ENCODE measurements around the gene STUB1. TPM values are rescaled to one million over a fixed set of nuclear protein-coding genes. Genes with fewer than 3 reads are reported as not detected.

The STUB1 gene
- total RNA-seq, 1 experiment from 2014 or later = 111 TPM

DNA sequence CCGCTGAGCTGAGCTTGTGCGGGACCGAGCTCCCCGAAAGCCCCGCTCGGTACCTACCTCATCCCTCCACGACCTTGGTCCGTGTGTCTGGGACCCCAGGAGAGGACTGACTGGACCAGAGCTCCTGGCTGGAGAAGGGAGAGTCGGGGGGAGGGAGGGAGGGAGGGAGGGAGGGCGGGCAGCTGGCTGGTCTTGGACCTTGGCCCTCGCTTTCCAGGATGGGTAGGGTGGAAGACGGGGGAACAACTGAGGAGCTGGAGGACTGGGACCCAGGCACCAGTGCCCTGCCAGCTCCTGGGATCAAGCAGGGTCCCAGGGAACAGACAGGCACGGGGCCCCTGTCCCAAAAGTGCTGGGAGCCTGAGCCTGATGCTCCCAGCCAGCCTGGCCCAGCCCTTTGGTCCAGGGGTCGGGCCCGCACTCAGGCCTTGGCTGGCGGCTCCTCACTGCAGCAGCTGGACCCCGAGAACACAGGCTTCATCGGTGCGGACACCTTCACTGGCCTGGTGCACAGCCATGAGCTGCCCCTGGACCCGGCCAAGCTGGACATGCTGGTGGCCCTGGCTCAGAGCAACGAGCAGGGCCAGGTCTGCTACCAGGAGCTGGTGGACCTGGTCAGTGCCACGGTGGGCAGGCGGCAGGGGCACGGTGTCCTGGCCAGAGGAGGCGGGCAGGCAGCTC lies 4.2 kb upstream of the STUB1 start:
- H2AFZ ChIP-seq (ENCODE audit: low read depth, low read length, poor library complexity, severe bottlenecking) = no peak overlapping the region
- no TSS peak for BruUV-seq (replicated peaks)
- H3K9me2 ChIP-seq (ENCODE audit: insufficient read depth) = no peaks in the 10 kb centered on the region
- ChIA-PET POLR2A (no interaction called here), CTCF (no interaction called here), RAD21 (ENCODE audit: low non-redundant PET in 1 of 2, low total read pairs in 2 of 2, uncharacterized antibody in 2 of 2, unreplicated experiment in 2 of 2) (no interaction called here)
- no peak overlapping the region for H3K27ac ChIP-seq (ENCODE audit: low read depth, low read length)
- H3K4me1 ChIP-seq (ENCODE audit: control insufficient read depth in 1 of 2, insufficient read depth in 2 of 2, low read length in 2 of 2) = peaks cover 0 to 12% of the 10 kb centered on the region in 2 experiments; a peak in 2 of 4 replicates
- no peak for DNase-seq (ENCODE audit: low read depth, low spot score)
- peaks cover 0 to 5% of the 10 kb centered on the region in 2 experiments; a peak in 2 of 4 replicates for H3K36me3 ChIP-seq (ENCODE audit: control insufficient read depth in 1 of 2, insufficient read depth in 2 of 2, low read length in 2 of 2)
- no peaks in the 10 kb centered on the region for H3K9me3 ChIP-seq (ENCODE audit: control insufficient read depth in 1 of 2, insufficient read depth in 1 of 2, low read depth in 1 of 2, low read length in 2 of 2)
- H3K4me2 ChIP-seq (ENCODE audit: low read length) = no peak overlapping the region
- peaks cover 5% of the 10 kb centered on the region for H3K79me2 ChIP-seq (ENCODE audit: insufficient read depth, low read length)
- intact Hi-C loops (cut with micrococcal nuclease) = no loop called here
- TF ChIP-seq EGR1 (IDR thresholded peaks at IDR 0.05; ENCODE audit: low read depth) (no peak), SP1 (IDR thresholded peaks at IDR 0.05; ENCODE audit: low read depth) (no peak)
- no peaks in the 10 kb centered on the region for H4K20me1 ChIP-seq (ENCODE audit: insufficient read depth)
- no peaks in the 10 kb centered on the region for H3K27me3 ChIP-seq (ENCODE audit: insufficient read depth, low read length)
- no peak overlapping the region for H3K4me3 ChIP-seq (replicated peaks in 1 of 2; ENCODE audit: low read depth in 1 of 2, low read length in 2 of 2)
- ATAC-seq = no peak
- no peak overlapping the region for H3K9ac ChIP-seq (ENCODE audit: low read length)

DNA sequence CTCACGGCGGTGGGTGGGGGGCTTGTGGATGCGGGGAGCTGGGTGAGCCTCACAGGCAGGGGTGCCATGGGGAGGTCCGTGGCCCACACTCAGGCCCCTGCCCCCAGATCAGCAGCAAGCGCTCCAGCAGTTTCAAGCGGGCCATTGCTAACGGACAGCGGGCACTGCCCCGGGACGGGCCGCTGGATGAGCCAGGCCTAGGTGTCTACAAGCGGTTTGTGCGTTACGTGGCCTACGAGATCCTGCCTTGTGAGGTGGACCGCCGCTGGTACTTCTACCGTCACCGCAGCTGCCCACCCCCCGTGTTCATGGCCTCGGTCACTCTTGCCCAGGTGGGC lies 3.7 kb upstream of the STUB1 start:
- TF ChIP-seq RAD21 (IDR thresholded peaks at IDR 0.05; ENCODE audit: low read depth) (no peak), TCF7L2 (IDR thresholded peaks at IDR 0.05; ENCODE audit: borderline replicate concordance, extremely low read depth, insufficient read depth, insufficient read length) (no peak)
- TF ChIP-seq, protein P1, sequence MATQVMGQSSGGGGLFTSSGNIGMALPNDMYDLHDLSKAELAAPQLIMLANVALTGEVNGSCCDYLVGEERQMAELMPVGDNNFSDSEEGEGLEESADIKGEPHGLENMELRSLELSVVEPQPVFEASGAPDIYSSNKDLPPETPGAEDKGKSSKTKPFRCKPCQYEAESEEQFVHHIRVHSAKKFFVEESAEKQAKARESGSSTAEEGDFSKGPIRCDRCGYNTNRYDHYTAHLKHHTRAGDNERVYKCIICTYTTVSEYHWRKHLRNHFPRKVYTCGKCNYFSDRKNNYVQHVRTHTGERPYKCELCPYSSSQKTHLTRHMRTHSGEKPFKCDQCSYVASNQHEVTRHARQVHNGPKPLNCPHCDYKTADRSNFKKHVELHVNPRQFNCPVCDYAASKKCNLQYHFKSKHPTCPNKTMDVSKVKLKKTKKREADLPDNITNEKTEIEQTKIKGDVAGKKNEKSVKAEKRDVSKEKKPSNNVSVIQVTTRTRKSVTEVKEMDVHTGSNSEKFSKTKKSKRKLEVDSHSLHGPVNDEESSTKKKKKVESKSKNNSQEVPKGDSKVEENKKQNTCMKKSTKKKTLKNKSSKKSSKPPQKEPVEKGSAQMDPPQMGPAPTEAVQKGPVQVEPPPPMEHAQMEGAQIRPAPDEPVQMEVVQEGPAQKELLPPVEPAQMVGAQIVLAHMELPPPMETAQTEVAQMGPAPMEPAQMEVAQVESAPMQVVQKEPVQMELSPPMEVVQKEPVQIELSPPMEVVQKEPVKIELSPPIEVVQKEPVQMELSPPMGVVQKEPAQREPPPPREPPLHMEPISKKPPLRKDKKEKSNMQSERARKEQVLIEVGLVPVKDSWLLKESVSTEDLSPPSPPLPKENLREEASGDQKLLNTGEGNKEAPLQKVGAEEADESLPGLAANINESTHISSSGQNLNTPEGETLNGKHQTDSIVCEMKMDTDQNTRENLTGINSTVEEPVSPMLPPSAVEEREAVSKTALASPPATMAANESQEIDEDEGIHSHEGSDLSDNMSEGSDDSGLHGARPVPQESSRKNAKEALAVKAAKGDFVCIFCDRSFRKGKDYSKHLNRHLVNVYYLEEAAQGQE (IDR thresholded peaks at IDR 0.05; ENCODE audit: low read depth) = no peak
- Histone ChIP-seq H2AFZ (ENCODE audit: low read depth, low read length, poor library complexity, severe bottlenecking) (no peak overlapping the region), H3K27me3 (ENCODE audit: insufficient read depth, low read length) (no peaks in the 10 kb centered on the region), H4K20me1 (ENCODE audit: insufficient read depth) (no peaks in the 10 kb centered on the region), H3K4me3 (replicated peaks in 1 of 2; ENCODE audit: low read depth in 1 of 2, low read length in 2 of 2) (no peak overlapping the region), H3K9ac (ENCODE audit: low read length) (no peak overlapping the region), H3K79me2 (ENCODE audit: insufficient read depth, low read length) (peaks cover 11% of the 10 kb centered on the region), H3K4me1 (ENCODE audit: control insufficient read depth in 1 of 2, insufficient read depth in 2 of 2, low read length in 2 of 2) (peaks cover 0 to 17% of the 10 kb centered on the region in 2 experiments; a peak in 3 of 4 replicates), H3K9me2 (ENCODE audit: insufficient read depth) (no peaks in the 10 kb centered on the region), H3K27ac (ENCODE audit: low read depth, low read length) (no peak overlapping the region), H3K9me3 (ENCODE audit: control insufficient read depth in 1 of 2, insufficient read depth in 1 of 2, low read depth in 1 of 2, low read length in 2 of 2) (no peaks in the 10 kb centered on the region), H3K36me3 (ENCODE audit: control insufficient read depth in 1 of 2, insufficient read depth in 2 of 2, low read length in 2 of 2) (peaks cover 0 to 10% of the 10 kb centered on the region in 2 experiments; a peak in 3 of 4 replicates), H3K4me2 (ENCODE audit: low read length) (no peak overlapping the region)
- intact Hi-C loops (cut with micrococcal nuclease) = no loop called here
- no TSS peak for BruUV-seq (replicated peaks)
- RAD21 ChIA-PET (ENCODE audit: low non-redundant PET in 1 of 2, low total read pairs in 2 of 2, uncharacterized antibody in 2 of 2, unreplicated experiment in 2 of 2) = no interaction called here
- no peak for ATAC-seq
- POLR2A ChIA-PET = no interaction called here
- no peak for DNase-seq (ENCODE audit: low read depth, low spot score)
- CTCF ChIA-PET = no interaction called here
